Spleen (tissue), 7 donors: ENCODE data around the gene EXOC6B.

Experiments
- CTCF ChIP-seq, 11 experiments: fragments of 200-600 bp in 7 of 11; fragments of 450-650 bp in 4 of 11; sonication (generic) in 4 of 11; IDR thresholded peaks in 8 of 11; conservative IDR thresholded peaks in 3 of 11; 1 replicate in 7 of 11; 2 replicates in 4 of 11; pipeline versions ENCODE4 v1.4.0 to v1.8.0; 2016 to 2021; ENCODE audit warnings: antibody characterized with exemption in 11 of 11, inconsistent platforms in 4 of 11, mild to moderate bottlenecking in 1 of 11
- POLR2A ChIP-seq, 3 donors: fragments of 450-650 bp; IDR thresholded peaks; one replicate each; pipeline ENCODE4 v1.5.1; 2017; ENCODE audit warnings: antibody characterized with exemption in 3 of 3, mild to moderate bottlenecking in 1 of 3
- POLR2AphosphoS5 ChIP-seq, 3 donors: sonication (generic); formaldehyde crosslinking; IDR thresholded peaks; one replicate each; pipeline ENCODE4 v1.5.1; 2017; ENCODE audit warnings: antibody characterized with exemption in 3 of 3
- donor health status: DM: no; HTN: no; CAD: no; lungs with moderate emphysema.
- donor health status: DM: no; HTN: no; CAD: no.
- donor health status: DM: no; HTN: no; CAD: no.

GRCh38 chr2:72367530-72368225 is 458.2 kb downstream of the EXOC6B start:
- TF ChIP-seq CTCF (IDR thresholded peaks at IDR 0.05 in 8 of 11, conservative IDR thresholded peaks at IDR 0.05 in 3 of 11) (no peak), POLR2A (IDR thresholded peaks at IDR 0.05) (no peak), POLR2AphosphoS5 (IDR thresholded peaks at IDR 0.05) (no peak)
